Neutrophil (primary cell): ENCODE data around the gene GPR139.

ENCODE experiments used
- H3K27ac ChIP-seq: fragments of 200-600 bp; sonication (generic); 2 replicates; pipeline ENCODE4 v1.5.1; 2016; ENCODE audit warnings: mild to moderate bottlenecking, moderate library complexity
- H3K27me3 ChIP-seq: fragments of 200-600 bp; sonication (generic); 2 replicates; pipeline ENCODE4 v1.6.0; 2016; ENCODE audit warnings: mild to moderate bottlenecking
- H3K36me3 ChIP-seq: fragments of 200-600 bp; sonication (generic); 2 replicates; pipeline ENCODE4 v1.5.1; 2017
- H3K4me1 ChIP-seq, 2 experiments: fragments of 200-600 bp in 1 of 2; sonication (generic) in 1 of 2; 1 replicate in 1 of 2; 2 replicates in 1 of 2; pipeline versions ENCODE4 v1.5.1 to v1.6.1; 2013 to 2016; ENCODE audit warnings: low read depth in 1 of 2, low read length in 1 of 2, mild to moderate bottlenecking in 1 of 2, moderate library complexity in 1 of 2; ENCODE audit not compliant: control insufficient read depth in 1 of 2, insufficient read depth in 1 of 2
- H3K4me3 ChIP-seq, 2 experiments: fragments of 200-600 bp in 1 of 2; sonication (generic) in 1 of 2; 1 replicate in 1 of 2; 2 replicates in 1 of 2; pipeline ENCODE4 v1.5.1; 2013 to 2016; ENCODE audit warnings: low read depth in 1 of 2, low read length in 1 of 2, mild to moderate bottlenecking in 1 of 2, moderate library complexity in 1 of 2
- H3K9me3 ChIP-seq: fragments of 200-600 bp; sonication (generic); 2 replicates; pipeline ENCODE4 v1.5.1; 2016
- CTCF ChIP-seq: fragments of 200-600 bp; sonication (generic); IDR thresholded peaks from 2 replicates; pipeline ENCODE4 v1.5.1; 2016; ENCODE audit warnings: antibody characterized with exemption

The GPR139 gene

GRCh38 chr16:20072874-20073202 is 852 bp downstream of the GPR139 start:
- peaks cover 60% of the 10 kb centered on the region for H3K27me3 ChIP-seq
- H3K27ac ChIP-seq: no peak overlapping the region
- H3K9me3 ChIP-seq: no peaks in the 10 kb centered on the region
- H3K36me3 ChIP-seq: no peaks in the 10 kb centered on the region
- TF ChIP-seq CTCF: no peak
- H3K4me3 ChIP-seq: no peak overlapping the region
- H3K4me1 ChIP-seq: no peaks in the 10 kb centered on the region

DNA sequence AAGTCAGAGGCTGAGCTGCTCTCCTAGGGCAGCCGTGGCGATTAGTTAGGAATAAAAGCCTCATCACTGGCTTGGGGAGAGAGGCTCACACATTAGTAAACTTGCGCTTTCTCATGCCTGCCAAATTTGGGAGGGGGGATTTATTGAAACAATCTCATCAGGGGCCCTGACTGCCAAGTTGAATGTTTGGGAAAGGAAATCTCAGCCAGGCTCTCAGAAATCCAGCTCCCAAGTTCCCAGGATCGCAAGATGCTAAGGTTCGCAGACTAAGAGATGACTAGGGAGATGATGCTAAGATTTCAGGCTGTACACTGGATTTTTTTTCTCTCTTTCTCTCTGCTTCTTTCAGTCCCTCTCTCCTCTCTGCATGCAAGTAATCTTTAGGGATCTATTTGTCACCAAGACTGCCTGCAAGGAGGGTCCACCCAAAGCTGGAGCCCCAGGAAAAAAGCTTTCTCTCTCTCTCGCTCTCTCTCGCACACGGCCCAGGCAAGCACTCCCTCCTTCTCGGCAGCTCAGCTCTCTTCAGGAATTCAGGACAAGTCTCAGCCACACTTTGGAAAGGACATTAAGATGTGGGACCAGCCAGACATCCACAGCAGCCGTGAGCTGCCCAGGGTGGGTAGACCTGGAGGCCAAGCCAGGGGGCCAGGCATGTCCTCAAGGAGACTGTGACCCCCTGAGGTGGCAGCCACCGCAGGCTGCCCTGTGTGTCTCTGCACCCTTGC is 1.4 kb downstream of the GPR139 start:
- no peaks in the 10 kb centered on the region for H3K36me3 ChIP-seq
- peaks cover 60% of the 10 kb centered on the region for H3K27me3 ChIP-seq

GRCh38 chr16:20064931-20065330 is 8.8 kb downstream of the GPR139 start:
- no peak for TF ChIP-seq CTCF
- no peak overlapping the region for H3K27ac ChIP-seq
- no peak overlapping the region for H3K4me3 ChIP-seq
- no peaks in the 10 kb centered on the region for H3K36me3 ChIP-seq
- no peaks in the 10 kb centered on the region for H3K4me1 ChIP-seq
- no peaks in the 10 kb centered on the region for H3K9me3 ChIP-seq
- no peaks in the 10 kb centered on the region for H3K27me3 ChIP-seq

More for the DNA sequence above, 1.4 kb downstream of the GPR139 start:
- H3K4me1 ChIP-seq: no peaks in the 10 kb centered on the region
- no peak overlapping the region for H3K4me3 ChIP-seq
- H3K9me3 ChIP-seq: no peaks in the 10 kb centered on the region
- H3K27ac ChIP-seq: no peak overlapping the region
- TF ChIP-seq CTCF: no peak

GRCh38 chr16:20064520-20064919 is 9.2 kb downstream of the GPR139 start:
- Histone ChIP-seq H3K27me3 (no peaks in the 10 kb centered on the region), H3K9me3 (no peaks in the 10 kb centered on the region), H3K4me1 (no peaks in the 10 kb centered on the region), H3K4me3 (no peak overlapping the region), H3K36me3 (no peaks in the 10 kb centered on the region), H3K27ac (no peak overlapping the region)
- no peak for TF ChIP-seq CTCF

- Histone ChIP-seq H3K27me3 (no peaks in the 10 kb centered on the region), H3K27ac (no peak overlapping the region), H3K9me3 (no peaks in the 10 kb centered on the region), H3K4me1 (no peaks in the 10 kb centered on the region), H3K36me3 (no peaks in the 10 kb centered on the region), H3K4me3 (no peak overlapping the region)
- TF ChIP-seq CTCF: no peak
Observed at GRCh38 chr16:20061132-20061531, 12.6 kb downstream of the GPR139 start.
